ENCODE data around the gene MPZ.
A peak's percentile ranks its signal among the peaks of the same experiment; 100 is the strongest.
"Not testable (repeated sequence)": the region's sequence is repeated elsewhere in the genome, so short reads cannot be mapped to it uniquely, and the experiment has no call there.

Gene MPZ

GRCh38 chr1:161261261-161262235, 48.2 kb downstream of the MPZ start:
- H3K27ac ChIP-seq = no peak overlapping the region
- TF ChIP-seq CTCF (IDR thresholded peaks at IDR 0.05) = no peak
- no peak for TF ChIP-seq ZFX (IDR thresholded peaks at IDR 0.05; ENCODE audit: borderline replicate concordance)

- no peak overlapping the region for H3K27ac ChIP-seq
- TF ChIP-seq CTCF (IDR thresholded peaks at IDR 0.05) (no peak), ZFX (IDR thresholded peaks at IDR 0.05; ENCODE audit: borderline replicate concordance) (no peak)
These were observed 49.1 kb downstream of the MPZ start for GRCh38 chr1:161260376-161261260.

GRCh38 chr1:161259765-161260164, 50.0 kb downstream of the MPZ start:
- no peak overlapping the region for H3K27ac ChIP-seq
- no peak for TF ChIP-seq CTCF (IDR thresholded peaks at IDR 0.05)
- TF ChIP-seq ZFX (IDR thresholded peaks at IDR 0.05; ENCODE audit: borderline replicate concordance) = no peak

GRCh38 chr1:161259345-161259702, 50.4 kb downstream of the MPZ start:
- no peak for TF ChIP-seq ZFX (IDR thresholded peaks at IDR 0.05; ENCODE audit: borderline replicate concordance)
- no peak for TF ChIP-seq CTCF (IDR thresholded peaks at IDR 0.05)

GRCh38 chr1:161258439-161259344, 51.1 kb downstream of the MPZ start, which contains the start of gene PCP4L1:
Gene PCP4L1 (plus strand): TSS chr1:161258745. CDS start chr1:161258975, 230 bp downstream.
- TF ChIP-seq CTCF (IDR thresholded peaks at IDR 0.05) = peak; percentile 15; the same call in 1 of the 2 replicates
- TF ChIP-seq ZFX (IDR thresholded peaks at IDR 0.05; ENCODE audit: borderline replicate concordance) = no peak
- H3K27ac ChIP-seq = no peak within 1 kb of the TSS

More at GRCh38 chr1:161259345-161259702, 50.4 kb downstream of the MPZ start:
- H3K27ac ChIP-seq = no peak overlapping the region

GRCh38 chr1:161257109-161257508, 52.7 kb downstream of the MPZ start:
- not testable (repeated sequence) for H3K27ac ChIP-seq

- H3K27ac ChIP-seq = not testable (repeated sequence)
These were observed 53.7 kb downstream of the MPZ start for GRCh38 chr1:161255955-161256520.

- not testable (repeated sequence) for H3K27ac ChIP-seq
These were observed 54.5 kb downstream of the MPZ start for GRCh38 chr1:161255302-161255701.

All from 22Rv1 (cell line).